ENCODE results near the gene DMRTA2.

DMRTA2 gene

GRCh38 chr1:50422946-50423669, at the start of gene DMRTA2:
Gene DMRTA2 (minus strand): TSS chr1:50423443. CDS start chr1:50421536, 1,907 bp downstream.
- peak; percentile 91 for DNase-seq (ENCODE audit: low spot score)

- peak; percentile 9 for DNase-seq (ENCODE audit: low spot score)
Measured at GRCh38 chr1:50471967-50472366, 48.7 kb upstream of the DMRTA2 start.

DNA sequence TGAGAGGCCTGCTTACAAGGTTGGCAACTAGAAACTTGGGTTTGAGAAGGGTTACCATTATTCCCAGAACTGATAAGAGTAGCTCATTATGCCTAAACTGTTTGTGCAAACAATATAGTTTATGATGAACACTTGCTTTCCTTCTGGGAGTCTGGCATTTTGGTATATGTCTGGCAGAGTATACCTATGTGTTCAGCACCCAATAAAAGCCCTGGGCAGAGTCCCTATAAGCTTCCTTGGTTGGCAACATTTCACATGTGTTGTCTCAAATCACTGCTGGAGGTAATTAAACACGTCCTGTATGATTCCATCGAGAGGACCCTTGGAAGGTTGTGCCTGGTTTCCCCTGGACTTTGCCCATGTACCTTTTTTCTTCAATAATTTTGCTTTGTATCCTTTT, 39.7 kb upstream of the DMRTA2 start:
- DNase-seq (ENCODE audit: low spot score) = no peak

GRCh38 chr1:50458507-50458906, 35.3 kb upstream of the DMRTA2 start:
- DNase-seq (ENCODE audit: low spot score) = no peak

GRCh38 chr1:50454911-50455310, 31.7 kb upstream of the DMRTA2 start:
- no peak for DNase-seq (ENCODE audit: low spot score)

DNA sequence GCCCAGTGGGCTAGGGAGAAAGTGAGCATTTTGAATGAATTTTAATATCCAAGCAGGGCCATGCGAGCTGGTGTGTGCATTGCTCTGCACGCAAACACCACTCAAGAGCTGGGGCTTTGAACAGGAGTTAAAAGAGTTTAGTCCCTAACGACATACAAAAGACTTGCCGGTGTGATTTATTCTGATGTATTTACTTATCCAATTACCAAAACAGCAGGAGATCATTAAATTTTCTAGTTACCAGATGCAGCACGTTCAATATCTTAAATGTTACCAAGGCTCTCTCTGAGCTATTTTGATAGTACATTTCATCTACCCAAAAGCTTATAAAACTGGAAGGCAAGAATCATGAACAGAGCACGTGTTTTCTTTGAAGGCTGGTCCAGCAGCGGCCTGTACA, 30.0 kb upstream of the DMRTA2 start:
- no peak for DNase-seq (ENCODE audit: low spot score)

- DNase-seq (ENCODE audit: low spot score) = no peak
Measured at GRCh38 chr1:50452700-50453099, 29.5 kb upstream of the DMRTA2 start.

DNA sequence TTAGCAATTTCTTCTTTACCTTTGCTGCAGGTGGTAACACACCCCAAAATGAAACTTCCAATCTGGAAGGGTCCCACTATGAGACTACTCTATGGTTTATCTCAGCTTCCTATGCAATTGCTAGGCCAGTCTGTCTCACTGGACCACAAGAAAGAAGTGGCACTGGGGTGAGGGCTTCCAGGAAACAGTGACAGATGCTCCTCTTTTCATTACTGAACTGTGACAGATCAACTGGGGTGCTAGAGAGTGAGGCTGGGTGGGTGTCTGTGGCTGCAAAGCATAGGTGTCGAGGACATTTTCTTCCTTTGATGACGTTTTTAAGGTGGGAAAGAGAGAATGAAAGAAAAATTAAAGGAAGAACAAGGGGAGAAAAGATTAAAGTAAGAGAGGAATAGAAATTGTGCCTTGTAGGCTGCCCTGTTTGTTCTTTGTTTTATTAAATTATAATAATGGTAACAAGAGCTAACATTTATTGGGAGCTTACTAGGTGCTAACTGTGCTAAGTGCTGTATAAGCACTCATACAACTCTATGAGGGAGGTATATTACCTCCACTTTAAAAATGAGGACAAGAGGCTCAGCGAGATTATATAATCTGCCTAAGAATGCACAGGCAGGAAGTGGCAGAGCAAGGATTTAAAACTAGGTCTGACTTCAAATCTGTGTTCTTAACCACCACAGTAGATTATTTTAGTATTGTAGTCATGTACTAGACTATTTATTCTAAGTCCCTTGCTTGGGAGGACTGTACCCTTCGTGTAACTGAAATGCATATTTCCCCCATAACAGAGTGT, 27.8 kb upstream of the DMRTA2 start:
- no peak for DNase-seq (ENCODE audit: low spot score)

GRCh38 chr1:50447961-50448360, 24.7 kb upstream of the DMRTA2 start:
- DNase-seq (ENCODE audit: low spot score) = no peak

DNA sequence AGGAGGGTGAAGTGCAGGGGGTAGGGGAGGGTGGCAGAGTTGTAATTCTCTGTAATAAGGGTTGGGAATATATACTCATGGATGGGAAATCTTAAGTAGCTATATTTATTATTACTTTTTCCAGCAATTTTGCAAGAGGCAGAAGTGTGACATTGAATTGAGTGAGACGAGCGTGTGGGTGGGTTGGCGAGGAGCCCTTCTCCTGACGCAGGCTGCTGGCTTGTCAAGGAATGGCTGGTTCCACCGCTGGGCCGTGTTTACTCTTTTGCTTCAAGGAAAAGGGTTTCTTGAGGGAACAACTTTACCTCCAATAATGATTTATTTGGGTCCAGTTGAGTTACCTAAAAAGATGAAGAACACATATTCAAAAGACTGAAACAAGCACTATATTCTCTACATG, 17.9 kb upstream of the DMRTA2 start:
- no peak for DNase-seq (ENCODE audit: low spot score)

GRCh38 chr1:50438945-50439344, 15.7 kb upstream of the DMRTA2 start:
- peak; percentile 14 for DNase-seq (ENCODE audit: low spot score)

- DNase-seq (ENCODE audit: low spot score) = no peak
Measured at GRCh38 chr1:50436489-50436888, 13.2 kb upstream of the DMRTA2 start.

DNA sequence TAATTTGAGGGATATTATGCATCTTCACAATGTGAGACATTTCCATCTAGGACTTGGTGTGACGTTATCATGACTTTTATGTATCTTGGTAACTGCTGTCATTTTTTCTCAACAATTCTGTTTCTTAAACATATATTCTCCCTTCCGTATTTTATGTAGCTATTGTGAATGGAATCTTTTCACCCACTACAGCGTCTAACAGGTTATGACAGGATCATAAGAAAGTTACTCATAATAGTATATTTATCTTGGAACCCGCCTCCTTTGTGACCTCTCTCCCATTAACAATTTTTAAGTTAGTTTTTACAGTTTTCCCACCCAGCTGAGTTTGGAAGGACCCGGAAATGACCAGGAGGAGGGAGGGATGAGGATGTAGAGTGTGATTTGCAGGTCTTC, 6.8 kb upstream of the DMRTA2 start:
- DNase-seq (ENCODE audit: low spot score) = no peak

DNA sequence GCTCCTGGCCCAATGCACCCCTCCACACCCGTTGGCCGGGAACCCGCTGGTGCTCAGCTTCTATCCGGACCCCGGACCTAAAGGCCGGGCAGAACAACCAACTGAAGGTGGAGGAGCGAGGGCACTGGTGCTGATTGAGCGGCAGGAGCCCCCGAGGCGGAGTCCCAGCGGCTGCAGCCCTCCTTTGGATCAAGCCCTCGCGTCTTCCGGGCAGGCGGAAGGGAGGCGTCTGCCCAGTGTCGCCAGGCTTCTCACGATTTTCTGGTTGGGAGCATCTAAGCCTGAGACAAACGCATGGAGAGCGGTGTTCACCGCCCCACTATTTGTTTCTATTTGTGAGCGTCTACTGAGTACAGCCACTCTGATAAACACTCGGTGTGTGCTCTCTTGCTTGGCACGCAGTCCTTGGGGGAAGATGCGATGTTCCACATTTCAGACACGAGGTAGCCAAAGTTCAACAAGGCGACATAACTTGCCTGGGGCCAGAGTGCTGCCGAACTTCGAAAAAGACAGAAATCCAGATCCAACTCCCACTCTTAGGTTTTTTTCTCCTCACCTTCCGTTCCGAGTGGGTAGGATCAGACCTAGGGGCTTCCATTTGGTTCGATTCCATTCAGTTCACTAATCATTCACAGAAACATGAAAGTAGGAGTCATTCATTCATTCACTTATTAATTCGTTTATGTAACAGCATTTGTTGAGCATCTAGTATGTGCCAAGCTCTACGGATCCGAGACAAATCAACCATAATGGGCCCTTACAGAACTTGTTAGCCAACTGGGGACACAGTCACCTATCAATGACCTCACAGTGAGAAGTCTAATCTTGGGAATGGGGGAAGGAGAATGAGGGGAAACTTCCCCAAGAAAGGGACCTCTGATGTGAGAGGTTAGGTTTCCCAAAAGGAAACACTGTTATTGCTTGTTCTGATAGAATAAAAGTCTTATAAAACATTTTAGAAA, 4.9 kb upstream of the DMRTA2 start:
- DNase-seq (ENCODE audit: low spot score) = peak; percentile 54

- peak; percentile 18 for DNase-seq (ENCODE audit: low spot score)
Measured at GRCh38 chr1:50427086-50427817, 4.0 kb upstream of the DMRTA2 start.

DNA sequence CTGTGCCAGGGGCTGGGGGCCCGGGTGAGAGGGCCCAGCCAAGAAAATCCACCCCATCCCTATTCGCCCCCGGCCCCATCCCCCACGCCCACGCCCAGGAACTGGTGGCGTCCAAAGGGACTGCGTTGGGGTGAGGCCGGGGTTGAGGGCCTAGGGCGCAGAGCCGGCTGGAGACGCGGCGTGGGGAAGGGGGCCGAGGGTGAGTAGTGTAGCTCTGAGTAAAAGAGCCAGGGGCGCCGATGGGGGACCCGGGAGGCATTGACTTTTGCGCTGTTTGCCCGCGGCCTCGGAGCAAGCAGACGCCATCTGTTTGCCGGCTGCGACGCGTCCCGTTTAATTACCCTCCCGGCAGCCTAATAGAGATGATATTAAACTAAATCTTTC, 3.5 kb upstream of the DMRTA2 start:
- DNase-seq (ENCODE audit: low spot score) = peak; percentile 24

DNA sequence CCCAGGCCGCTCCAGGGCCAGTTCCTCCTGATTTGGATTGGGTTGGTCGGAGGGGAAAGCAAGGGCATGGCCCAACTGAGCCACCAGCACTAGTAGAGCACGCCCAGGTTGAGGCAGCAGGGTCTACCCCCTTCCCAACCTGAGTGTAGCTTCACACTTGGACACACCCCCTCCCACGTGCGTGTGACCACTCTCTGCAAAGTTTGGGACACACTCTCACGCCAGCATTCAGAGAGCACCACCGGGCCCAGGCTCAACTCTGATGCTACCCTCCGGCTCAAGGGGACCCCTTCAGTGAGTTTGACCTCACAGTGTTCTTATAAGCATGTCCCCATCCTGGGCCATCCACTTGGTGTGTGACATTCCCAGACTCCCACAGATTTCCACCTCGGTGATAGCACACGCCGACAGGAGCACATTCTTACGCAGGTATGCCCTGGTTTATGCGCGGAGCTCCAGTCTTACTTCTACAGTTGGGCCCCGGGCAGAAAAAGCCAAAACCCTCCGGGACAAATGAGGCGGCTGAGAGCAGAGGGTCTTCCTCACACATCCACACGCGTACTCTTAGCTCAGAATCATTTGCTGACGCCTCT, 3.0 kb upstream of the DMRTA2 start:
- peak; percentile 17 for DNase-seq (ENCODE audit: low spot score)

DNA sequence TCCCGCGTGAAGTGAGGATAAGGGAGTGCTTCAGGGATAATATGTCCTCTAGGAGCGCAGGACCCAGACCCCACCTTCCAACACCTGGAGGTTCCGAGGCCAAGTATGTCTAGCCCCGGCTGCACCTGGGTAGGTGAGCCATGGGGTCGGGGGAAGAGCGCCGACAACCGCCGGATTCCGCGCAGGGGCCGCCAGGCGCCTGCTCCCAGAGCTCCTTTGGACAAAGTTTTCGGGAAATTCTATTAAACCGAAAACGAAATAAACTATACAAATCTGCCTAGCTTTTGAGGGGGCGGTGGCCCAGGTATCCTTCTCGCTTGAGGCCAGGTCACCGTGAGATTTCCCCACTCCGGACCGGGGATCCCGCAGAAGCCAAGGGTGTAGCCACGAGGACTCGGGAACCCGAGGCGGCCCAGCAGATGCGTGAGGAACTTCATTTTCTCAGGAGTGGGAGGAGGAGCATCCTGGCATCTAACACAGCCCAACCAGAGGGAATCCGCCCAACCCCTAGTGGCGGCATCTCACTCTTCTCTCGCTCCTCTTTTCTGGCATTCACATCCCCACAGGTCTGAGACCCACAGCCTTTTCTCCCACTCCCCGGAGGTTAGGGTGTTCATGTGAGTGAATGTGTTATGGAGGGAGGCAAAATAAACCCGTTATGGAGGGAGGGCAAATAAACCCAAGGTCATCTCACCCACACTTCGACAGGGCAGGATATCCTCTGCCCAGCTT, 2.3 kb upstream of the DMRTA2 start:
- peak; percentile 60 for DNase-seq (ENCODE audit: low spot score)

- DNase-seq (ENCODE audit: low spot score) = peak; percentile 31
Measured at GRCh38 chr1:50424884-50425375, 1.7 kb upstream of the DMRTA2 start.
